Epithelial cell of proximal tubule (primary cell): ENCODE data around the gene RPS15. TPM values are rescaled to one million over a fixed set of nuclear protein-coding genes. Genes with fewer than 3 reads are reported as not detected.

ENCODE experiments used
- DNase-seq: peaks from one replicate; pipeline ENCODE4 v3.0.0-alpha.2; 2011; ENCODE audit warnings: low read depth
- H3K4me3 ChIP-seq: 2 replicates; pipeline ENCODE4 v1.5.1; 2011; ENCODE audit warnings: low read depth, mild to moderate bottlenecking, low read length
- CTCF ChIP-seq: conservative IDR thresholded peaks from 2 replicates; pipeline ENCODE4 v1.5.1; 2012; ENCODE audit warnings: low read depth, mild to moderate bottlenecking, low read length
- total RNA-seq: library from RNA; depleted of rRNA; stranded (reverse); fragments of >200 nt; gene quantifications from 2 replicates; pipeline ENCODE4 v1.2.3, GENCODE V29; 2015

Gene RPS15
- total RNA-seq, 1 donor from 2014 or later, result 3,361 TPM

- DNase-seq, result no peak
- no peak for TF ChIP-seq CTCF
Observed at GRCh38 chr19:1470055-1470304, 31.8 kb downstream of the RPS15 start.

GRCh38 chr19:1470305-1471009 is 32.3 kb downstream of the RPS15 start:
- no peak for DNase-seq
- TF ChIP-seq CTCF, result no peak
- H3K4me3 ChIP-seq, result peak overlapping the region; percentile 46

More at GRCh38 chr19:1470055-1470304, 31.8 kb downstream of the RPS15 start:
- H3K4me3 ChIP-seq, result peak overlapping the region; percentile 46

- no peak for DNase-seq
- no peak for TF ChIP-seq CTCF
- H3K4me3 ChIP-seq, result peak overlapping the region; percentile 46
Observed at GRCh38 chr19:1471010-1471514, 32.9 kb downstream of the RPS15 start.

- DNase-seq, result no peak
- no peak overlapping the region for H3K4me3 ChIP-seq
- peak; percentile 28 for TF ChIP-seq CTCF
Observed at GRCh38 chr19:1471515-1472160, 33.4 kb downstream of the RPS15 start.

GRCh38 chr19:1472231-1473084 is 34.3 kb downstream of the RPS15 start:
- no peak overlapping the region for H3K4me3 ChIP-seq
- TF ChIP-seq CTCF, result no peak
- DNase-seq, result no peak

- no peak for TF ChIP-seq CTCF
- DNase-seq, result no peak
- no peak overlapping the region for H3K4me3 ChIP-seq
Observed at GRCh38 chr19:1473085-1473851, 35.1 kb downstream of the RPS15 start.
